Activated CD4-positive, alpha-beta T cell treated with anti-CD3 and anti-CD28 coated beads, Interleukin-2, amount 50 U/mL, for 1 hour (primary cell): Measurements from ENCODE around the gene STK24.
"Not testable (repeated sequence)": the region's sequence is repeated elsewhere in the genome, so short reads cannot be mapped to it uniquely, and the experiment has no call there.

Experiments used
- DNase-seq: peaks from one replicate; pipeline ENCODE4 v3.0.0-alpha.2; 2020

The STK24 gene

DNA sequence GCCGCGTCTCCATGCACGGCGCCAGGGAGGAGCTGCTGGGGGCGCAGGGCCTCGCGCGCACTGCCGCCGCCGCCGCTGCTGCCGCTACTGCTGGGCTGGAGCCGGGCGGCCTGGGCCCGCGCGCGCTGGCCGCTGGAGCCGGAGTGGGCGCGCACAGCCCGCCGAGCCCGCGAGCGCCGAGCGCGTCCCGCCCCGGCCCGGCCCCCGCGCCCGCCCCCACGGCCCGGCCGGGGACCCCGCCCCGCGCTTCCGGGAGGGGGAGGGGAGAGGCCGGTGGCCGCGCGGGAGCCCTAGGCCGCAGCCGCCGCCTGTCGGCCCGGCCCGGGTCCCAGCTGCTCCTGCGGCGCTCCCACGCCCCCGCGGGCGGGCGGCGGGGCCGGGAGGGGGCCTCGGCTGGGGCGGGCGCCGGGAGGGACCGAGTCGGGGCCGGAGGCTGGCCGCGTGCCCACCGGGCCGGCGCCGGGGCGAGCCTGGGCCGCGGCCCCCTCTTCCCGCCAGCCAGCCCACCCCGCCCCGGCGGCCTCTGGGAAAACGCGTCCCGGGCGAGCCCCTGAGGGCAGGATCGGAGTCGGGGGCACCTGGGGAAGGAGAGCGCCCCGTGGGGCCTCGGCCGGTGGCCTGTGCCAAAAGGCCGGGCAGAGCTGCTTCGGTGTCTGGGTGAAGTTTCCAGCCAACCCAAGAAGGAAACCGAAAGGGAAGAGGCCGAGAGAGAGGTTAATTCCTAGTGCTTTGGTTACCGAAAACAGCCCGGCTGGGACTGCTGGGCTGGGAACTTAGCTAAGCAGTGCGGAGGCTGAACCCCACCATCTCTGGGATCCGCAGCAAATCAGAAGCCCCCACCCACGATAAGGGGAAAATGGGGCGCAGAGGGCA, at the start of gene STK24:
Gene STK24, minus strand, starts transcription at position 145 of the 873 bp plus-strand sequence. CDS start 321 bp downstream, outside the sequence.
- DNase-seq = peak; percentile 45

DNA sequence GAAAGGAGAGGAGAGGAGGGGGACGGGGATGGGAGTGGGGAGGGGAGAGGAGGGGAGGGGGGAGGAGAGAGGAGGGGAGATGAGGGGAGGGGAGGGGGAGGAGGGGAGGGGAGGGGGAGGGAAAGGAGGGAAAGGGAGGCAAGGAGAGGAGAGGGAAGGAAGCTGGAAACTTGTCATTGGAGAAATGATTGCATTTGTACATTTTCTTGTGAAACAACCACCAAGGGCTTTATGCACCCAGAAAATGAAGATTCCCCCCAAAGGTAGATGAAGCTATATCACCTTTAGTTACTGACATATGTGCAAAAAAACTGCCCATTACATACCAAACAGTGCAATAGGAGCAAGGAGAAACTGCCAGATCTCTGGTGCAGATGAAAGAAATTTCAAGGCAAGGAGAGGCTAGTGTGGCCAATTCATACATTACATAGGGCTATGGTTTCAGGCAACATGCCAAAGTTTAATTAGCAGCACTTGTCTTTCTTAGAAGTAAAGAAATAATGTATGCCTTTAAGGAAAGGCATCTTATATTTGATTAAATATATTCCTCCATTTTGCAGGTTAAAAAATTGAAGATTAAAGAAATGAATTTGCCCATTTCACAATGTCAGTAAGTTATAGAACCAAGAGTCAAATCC, 49.5 kb upstream of the STK24 start:
- no peak for DNase-seq

DNA sequence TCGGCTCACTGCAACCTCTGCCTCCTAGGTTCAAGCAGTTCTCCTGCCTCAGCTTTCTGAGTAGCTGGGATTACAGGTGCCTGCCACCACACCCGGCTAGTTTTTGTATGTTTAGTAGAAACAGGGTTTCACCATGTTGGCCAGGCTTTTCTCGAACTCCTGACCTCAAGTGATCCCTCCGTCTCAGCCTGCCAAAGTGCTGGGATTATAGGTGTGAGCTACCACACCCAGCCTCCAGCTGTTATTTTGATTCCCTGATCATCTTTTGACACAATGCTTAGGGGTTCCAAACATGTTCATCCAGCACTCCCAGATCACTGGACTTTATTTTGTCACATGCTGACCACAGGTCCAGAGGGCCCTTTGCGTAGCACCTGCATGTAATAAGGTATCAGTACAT, 47.7 kb upstream of the STK24 start:
- not testable (repeated sequence) for DNase-seq

DNA sequence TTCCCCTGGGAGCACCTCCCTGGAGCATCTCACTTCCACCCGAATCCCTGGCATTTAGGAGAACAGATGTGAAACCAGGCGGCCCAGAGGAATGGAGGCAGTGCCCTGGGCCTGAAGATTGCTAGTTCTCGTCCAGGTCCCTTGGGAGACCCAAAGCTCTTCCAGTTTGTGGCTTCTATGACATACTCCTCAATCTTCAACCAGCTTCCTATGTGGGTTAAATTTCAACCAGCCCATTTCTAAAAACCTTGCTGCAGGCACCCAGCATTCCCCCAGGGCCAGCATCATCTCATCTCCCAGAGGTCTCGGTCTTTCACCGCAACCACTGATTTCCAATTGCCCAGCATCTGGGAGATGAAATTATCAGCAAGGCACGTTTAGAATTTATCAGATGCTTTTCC, 46.0 kb upstream of the STK24 start:
- DNase-seq = no peak

DNA sequence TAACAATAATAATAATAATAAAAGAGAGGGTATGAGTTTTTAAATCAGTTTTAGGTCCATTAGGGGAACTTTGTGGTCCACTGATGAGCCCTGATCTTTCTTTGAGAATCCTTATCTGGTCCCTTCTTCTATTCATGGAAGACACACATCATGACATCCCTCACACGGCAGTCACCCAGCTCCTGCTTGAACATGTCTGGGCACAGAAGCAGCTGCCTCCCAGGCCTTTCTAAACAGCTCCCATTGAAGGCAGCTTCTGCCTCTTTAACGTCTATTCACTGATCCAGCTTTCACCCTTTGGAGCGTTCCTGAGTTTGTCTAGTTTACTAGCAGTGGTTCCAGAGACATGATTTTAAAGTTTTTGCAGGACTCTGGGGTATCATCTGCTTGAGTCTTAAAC, 42.6 kb upstream of the STK24 start:
- no peak for DNase-seq

DNA sequence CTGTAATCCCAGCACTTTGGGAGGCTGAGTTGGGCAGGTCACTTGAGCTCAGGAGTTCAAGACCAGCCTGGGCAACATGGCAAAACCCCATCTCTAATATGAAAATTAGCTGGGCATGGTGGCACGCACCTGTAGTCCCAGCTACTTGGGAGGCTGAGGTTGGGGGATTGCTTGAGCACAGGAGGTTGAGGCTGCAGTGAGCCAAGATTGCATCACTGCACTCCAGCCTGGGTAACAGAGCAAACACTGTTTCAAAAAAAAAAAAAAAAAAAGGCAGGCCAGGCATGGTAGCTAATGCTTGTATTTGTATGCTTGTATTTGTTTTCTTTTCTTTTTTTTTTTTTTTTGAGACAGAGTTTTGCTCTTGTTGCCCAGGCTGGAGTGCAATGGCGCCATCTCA, 38.7 kb upstream of the STK24 start:
- not testable (repeated sequence) for DNase-seq

DNA sequence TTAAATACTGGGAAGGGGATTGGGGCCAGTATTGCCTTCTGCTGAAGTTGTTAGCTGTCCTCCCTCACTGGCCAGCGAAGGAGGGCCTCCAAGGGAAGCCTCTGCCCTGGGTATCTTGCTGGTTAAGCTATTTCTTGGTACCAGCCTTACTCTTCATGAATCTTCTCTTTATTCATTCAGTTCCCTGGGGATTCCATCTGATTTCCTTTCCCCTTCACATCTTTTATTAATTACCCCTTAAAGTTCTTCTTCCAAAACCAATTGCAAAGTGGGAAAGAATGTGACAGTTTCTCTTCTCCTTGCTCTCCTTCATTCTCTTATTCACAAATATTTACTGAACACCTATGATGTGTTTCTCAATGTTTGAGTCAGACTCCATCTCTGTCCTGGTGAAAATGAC, 36.7 kb upstream of the STK24 start:
- no peak for DNase-seq

DNA sequence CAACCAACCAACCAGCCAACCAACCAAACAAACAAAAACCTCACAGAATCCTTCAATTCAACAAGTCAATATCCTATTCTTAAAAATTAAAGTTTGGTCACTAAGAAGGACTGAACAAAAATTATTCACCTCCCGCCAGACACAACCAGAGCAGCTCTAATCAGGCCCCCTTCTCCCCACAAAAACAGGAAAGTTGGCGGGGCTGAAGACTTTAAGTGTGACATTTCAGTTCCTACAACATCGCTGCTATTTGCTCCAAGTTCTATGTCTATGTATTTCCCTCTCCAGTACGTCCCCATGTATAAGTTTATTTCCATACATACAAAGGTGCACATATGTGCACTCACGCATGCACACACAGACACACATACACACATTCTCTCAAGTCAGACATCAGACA, 32.8 kb upstream of the STK24 start:
- DNase-seq = no peak

DNA sequence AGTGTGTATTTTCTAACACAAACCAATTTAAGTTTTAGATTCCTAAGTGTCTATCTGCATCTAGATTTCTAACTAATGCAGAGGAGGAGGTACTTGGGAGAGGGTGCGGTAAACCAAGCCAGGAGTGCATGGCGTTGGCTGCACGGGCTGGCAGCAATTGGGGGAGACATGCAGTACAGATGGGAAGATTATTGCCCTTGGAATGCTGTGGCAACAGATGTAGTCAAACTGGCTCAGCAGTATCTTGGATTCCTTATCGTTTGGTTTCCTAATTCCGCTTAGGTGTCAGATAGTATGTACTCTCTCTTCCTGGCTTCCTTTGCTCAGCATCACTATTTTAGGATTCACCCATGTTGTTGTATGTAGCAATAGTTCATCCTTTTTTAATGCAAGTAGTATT, 29.4 kb upstream of the STK24 start:
- DNase-seq = no peak

DNA sequence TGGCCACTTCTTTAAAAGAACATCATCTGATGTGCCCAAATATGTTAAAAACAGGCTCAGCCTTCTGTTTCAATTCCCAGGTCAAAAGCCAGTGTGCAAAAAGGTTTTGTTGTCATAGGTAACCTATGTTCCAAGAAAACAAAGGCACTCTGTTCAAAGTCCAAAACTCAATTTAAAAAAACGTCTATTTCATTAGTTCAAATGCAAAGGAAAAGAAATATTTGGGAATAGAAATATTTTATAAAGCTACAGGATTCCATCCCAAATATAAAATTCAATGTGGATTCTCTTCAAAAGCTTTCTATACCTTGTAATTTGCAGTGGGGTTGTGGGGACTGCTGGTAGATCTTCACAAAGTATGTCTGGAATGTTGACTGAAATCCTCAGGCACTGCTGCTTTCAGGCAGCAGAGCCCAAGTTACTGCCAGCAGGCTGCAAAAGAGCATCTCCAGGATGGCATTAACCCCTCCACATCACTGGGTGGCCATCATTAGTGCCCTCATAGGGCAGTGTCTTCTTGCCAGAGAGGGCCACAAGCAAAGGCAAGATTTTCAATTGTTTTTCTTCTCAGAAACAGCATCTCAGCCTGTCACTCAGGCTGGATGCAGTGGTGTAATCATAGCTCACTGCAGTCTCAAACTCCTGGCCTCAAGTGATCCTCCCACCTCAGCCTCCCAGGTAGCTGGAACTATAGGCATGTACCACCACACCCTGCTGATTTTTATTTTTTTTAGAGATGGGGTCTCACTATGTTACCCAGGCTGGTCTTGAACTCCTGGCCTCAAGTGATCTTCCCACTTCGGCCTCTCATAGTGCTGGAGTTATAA, 22.8 kb upstream of the STK24 start:
- no peak for DNase-seq

DNA sequence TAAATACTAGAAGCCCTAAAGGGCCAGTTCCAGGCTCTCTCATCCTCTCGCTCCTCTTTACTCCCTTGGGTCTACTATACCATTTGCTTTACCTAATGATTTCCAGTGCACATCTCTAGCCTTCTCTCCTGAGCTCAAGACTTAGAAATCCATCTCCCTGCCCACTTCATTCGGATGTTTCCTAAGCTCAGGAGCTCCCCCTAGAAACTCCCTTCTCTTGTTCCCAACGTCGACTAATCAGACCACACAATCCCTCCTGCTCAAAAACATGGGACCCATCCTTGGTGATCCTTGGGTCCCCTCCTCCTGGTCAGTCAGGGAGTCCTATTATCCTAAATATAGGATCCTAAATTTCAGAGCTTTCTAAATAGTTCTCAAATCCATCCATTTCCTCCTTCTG, 21.1 kb upstream of the STK24 start:
- DNase-seq = no peak

DNA sequence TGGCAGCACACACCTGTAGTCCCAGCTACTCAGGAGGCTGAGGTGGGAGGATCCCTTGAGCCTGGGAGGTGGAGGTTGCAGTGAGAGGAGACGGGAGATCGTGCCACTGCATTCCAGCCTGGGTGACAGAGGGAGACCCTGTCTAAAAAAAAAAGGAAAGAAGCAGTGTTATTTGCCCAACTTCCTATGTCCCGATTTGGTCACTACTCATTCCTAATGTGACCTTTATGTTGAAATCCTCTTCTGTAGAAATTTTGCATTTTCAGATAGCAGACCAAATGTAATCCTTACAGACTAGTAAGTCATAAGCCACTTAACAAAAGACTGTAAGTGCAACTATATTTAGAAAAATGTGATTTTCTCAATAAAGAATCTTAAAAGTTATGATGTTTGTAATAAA, 18.2 kb upstream of the STK24 start:
- no peak for DNase-seq

DNA sequence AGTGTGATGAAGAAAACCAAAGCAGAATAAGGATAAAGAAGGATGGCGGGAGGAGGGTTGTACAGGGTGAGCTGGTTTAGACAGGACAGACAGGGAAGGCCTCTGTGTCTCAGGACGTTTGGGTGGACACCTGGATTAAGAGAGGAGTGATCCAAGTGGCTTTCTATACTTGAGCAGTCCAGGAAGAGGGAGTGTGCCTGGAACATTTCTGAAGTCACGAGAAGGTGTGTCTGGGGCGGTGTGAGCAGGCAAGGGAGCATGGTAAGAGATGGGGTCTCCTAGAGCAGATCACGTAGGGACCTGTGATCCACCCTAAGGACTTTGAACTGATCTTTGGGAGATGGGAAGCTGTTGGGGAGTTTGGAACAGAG, 15.4 kb upstream of the STK24 start:
- DNase-seq = no peak

DNA sequence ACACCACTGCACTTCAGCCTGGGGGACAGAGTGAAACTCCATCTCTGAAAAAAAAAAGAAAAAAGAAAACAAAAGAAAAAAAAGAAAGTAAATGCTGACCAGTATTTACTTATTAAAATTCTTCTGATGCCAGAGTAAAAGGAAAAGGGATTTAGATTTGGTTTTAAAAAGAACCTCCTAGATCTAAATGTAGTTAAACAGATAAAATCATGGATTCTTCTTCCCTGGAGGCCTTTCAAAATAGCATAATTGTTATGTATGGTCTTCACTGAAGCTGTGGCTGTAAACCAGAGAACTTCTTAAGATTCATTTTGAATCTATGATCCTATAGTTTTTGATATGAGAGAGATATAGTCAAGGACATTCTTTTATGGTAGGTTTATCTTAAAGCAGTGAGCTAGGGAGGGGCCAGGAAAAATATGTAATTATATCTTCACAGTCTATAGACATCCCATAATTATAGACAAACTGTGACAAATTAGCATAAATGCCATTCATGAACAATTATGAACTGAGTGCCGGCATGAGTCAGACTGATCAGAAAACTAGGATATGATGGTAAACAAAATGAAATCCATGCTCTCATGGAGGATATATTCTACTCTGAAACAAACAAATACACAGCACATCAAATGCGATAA, 14.9 kb upstream of the STK24 start:
- DNase-seq = no peak

DNA sequence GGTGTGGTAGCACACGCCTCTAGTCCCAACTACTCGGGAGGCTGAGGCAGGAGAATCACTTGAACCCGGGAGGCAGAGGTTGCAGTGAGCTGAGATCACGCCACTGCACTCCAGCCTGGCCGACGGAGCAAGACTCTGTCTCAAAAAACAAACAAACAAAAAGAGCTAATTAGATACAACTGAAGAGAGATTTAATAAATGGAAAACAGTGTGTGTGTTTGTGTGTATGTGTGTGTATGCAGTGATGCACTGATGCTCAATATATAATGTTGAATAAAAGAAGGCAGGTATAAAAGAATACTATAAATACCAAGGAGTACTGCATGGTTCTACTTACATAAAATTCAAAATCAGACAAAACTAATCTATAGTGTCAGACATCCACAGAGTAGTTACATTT, 13.6 kb upstream of the STK24 start:
- DNase-seq = not testable (repeated sequence)

DNA sequence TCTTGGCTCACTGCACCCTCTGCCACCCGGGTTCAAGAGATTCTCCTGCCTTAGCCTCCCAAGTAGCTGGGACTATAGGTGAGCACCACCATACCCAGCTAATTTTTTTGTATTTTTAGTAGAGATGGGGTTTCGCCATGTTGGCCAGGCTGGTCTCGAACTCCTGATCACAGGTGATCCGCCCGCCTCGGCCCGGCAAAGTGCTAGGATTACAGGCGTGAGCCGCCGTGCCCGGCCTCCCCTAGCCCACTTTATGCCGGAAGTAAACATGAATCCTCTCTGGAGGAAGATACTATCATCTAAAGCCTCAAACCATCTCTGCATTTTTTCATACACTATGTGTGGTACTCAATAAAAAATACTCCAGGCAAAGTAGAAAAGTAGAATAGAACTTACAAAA, 12.6 kb upstream of the STK24 start:
- DNase-seq = not testable (repeated sequence)

DNA sequence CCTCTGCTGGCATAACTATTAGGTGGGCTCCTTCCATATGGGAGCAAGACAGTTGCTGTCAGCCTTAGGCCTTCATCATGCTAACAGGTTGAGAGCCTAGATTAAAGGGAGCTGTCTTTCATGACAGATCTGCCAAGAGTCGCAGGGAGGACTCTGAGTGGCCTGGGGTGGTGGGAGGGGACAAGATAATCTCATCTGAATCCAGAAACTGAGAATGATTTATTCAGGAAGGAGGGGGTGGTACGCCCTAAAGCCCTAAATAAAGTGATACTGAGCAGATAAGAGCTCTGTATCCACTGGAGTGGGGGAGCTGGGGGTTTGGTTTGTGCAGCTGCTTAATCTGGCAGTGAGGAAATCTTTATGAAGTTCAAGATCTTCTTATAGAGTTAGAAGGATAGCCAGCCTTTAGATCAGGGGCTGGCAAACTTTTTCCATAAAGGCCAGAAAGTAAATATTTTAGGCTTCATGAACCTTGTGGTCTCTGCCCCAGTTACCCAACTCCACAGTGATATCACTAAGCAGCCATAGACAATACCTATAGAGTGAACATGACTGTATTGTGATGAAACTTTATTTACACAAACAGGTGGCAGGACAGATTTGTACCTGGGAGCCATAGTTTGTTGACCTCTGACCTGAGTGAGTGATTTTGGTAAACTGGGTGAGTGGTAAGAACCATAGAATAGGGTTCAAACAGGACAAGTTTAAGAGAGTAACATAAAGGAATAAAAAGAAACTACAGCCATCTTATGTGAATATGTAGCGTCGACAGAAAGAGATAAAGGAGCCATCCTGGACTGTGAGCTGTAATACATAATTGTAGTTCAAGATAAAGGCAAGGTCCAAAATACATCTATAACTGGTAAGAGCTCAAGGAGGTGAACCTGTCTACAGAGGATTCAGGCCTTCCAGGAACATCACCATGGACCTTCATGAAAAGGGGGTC, 9.8 kb upstream of the STK24 start:
- no peak for DNase-seq

DNA sequence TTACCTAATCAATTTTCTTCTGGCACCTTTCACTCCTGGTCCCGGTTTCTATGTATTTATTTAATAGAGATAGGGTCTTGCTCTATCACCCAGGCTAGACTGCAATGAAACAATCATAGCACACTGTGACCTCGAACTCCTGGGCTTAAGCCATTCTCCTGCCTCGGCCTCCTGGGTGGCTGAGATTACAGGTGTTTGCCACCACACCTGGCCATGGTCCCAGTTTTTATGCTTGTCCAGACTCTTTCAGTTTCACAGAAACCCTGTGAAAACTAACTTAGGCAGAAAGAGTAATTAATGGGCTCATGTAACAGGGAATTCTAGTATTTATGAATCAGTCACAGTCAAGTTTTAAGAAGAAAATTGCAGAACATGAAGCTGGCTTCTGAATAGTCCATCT, 9.0 kb upstream of the STK24 start:
- DNase-seq = no peak

DNA sequence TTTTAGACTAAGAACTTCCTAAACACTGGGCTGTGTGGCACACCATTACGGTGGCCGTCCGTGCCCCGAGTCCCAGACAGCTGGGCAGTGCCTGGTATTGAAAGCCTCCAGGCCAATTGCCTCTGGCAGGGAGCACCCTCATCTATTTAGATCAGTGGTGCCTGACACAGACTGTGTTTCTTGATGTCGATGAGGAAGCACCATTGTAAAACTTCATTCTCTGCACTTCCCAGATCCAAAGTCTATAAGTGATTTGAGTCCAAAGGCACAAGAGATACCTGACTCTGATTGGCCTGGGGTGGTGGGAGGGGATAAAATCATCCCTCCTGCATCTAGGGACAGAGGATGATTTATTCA, 8.5 kb upstream of the STK24 start:
- no peak for DNase-seq

DNA sequence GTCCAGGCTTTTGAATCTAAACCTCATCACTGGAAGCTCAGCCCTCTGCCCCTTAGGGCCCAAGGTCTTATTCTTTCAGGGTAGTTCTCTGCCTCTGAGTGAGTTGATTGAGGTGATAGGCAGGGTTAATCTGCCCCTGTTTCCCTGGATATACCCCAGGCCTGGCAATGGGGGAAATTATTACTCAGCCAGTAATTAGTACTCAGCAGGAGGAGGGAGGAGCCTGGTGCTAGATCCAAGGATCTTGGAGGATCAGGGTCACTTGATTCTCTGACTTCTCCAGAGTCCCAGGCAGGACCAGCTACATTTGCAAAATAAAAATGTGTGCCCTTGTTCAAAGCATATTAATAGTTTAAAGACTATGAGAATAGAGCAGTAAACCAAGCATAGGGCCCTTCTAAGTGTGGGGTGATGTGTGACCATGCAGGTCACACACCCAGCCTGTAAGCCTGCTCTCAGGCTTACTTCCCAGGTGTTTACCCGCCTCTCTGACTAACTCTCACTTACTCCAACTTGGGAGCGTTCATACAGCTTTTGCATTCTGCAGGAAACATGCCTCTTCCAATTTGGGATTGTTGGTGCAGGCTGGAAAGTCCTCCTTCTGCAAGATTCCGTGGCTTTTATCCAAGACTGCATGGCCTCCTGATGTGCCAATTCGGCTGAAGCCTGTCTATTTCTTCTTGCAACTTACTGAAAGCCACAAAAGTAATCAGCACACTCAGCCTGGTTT, 7.9 kb upstream of the STK24 start:
- no peak for DNase-seq

DNA sequence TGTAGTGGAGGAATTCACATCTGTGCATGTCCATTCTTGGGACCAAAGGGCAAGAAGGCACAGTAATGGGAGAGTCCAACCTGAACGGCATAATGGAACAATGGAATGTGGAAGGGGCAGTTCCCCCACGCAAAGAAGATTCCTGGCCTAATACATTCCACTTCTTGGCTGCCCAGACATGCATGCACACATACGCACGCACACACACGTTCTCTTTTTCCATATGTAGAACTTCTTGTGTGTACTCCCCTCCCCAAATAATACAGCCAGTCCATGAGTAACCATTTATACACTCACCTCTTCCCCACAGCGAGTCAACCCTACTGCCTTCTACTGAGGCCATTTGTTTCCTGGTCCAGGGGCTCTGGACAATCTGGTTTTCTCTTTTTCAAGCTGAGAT, 6.0 kb upstream of the STK24 start:
- no peak for DNase-seq
